Fibroblast of lung (primary cell): ENCODE data around the gene LIPT2. TPM values are rescaled to one million over a fixed set of nuclear protein-coding genes. Genes with fewer than 3 reads are reported as not detected.

Experiments
- DNase-seq, 2 donors: peaks; one replicate each; pipeline versions ENCODE4 v3.0.0 to v3.0.0-alpha.2; 2010; ENCODE audit warnings: low read depth in 2 of 2
- H2AFZ ChIP-seq: 2 replicates; pipeline ENCODE4 v1.5.1; 2012; ENCODE audit warnings: low read length, control low read depth, inconsistent platforms
- H3K27ac ChIP-seq: 2 replicates; pipeline ENCODE4 v1.5.1; 2011; ENCODE audit warnings: low read length, control low read depth; ENCODE audit not compliant: insufficient read depth
- H3K27me3 ChIP-seq: 2 replicates; pipeline ENCODE4 v1.5.1; 2011; ENCODE audit warnings: mild to moderate bottlenecking, low read length; ENCODE audit not compliant: control insufficient read depth, insufficient read depth
- H3K36me3 ChIP-seq: 2 replicates; pipeline ENCODE4 v1.5.1; 2011; ENCODE audit warnings: low read length; ENCODE audit not compliant: control insufficient read depth, insufficient read depth
- H3K4me1 ChIP-seq: 2 replicates; pipeline ENCODE4 v1.5.1; 2011; ENCODE audit warnings: low read length; ENCODE audit not compliant: control insufficient read depth, insufficient read depth; ENCODE audit errors: extremely low read depth
- H3K4me2 ChIP-seq: 2 replicates; pipeline ENCODE4 v1.5.1; 2011; ENCODE audit warnings: low read length, control low read depth; ENCODE audit not compliant: insufficient read depth; ENCODE audit errors: extremely low read depth
- H3K4me3 ChIP-seq, 4 experiments: fragments of 200-600 bp in 1 of 4; sonication (generic) in 1 of 4; replicated peaks in 1 of 4; 2 replicates each; pipeline ENCODE4 v1.5.1; 2011 to 2016; ENCODE audit warnings: low read length in 4 of 4, low read depth in 3 of 4, mild to moderate bottlenecking in 3 of 4, control low read depth in 2 of 4, inconsistent platforms in 1 of 4, mixed read lengths in 1 of 4; ENCODE audit not compliant: insufficient read depth in 1 of 4; ENCODE audit errors: control extremely low read depth in 1 of 4
- H3K79me2 ChIP-seq: 2 replicates; pipeline ENCODE4 v1.5.1; 2012; ENCODE audit warnings: mild to moderate bottlenecking, low read length, inconsistent platforms; ENCODE audit not compliant: control insufficient read depth, insufficient read depth
- H3K9ac ChIP-seq: 2 replicates; pipeline ENCODE4 v1.5.1; 2011; ENCODE audit warnings: mild to moderate bottlenecking, low read length, control low read depth; ENCODE audit not compliant: insufficient read depth
- H3K9me3 ChIP-seq: 2 replicates; pipeline ENCODE4 v1.5.1; 2012; ENCODE audit warnings: low read depth, low read length; ENCODE audit not compliant: control insufficient read depth, insufficient read depth
- H4K20me1 ChIP-seq: 2 replicates; pipeline ENCODE4 v1.5.1; 2011; ENCODE audit warnings: low read length; ENCODE audit not compliant: control insufficient read depth, insufficient read depth; ENCODE audit errors: extremely low read depth
- EZH2 ChIP-seq: IDR thresholded peaks from 2 replicates; pipeline ENCODE4 v1.5.1; 2012; ENCODE audit warnings: low read length, control low read depth, mild to moderate bottlenecking; ENCODE audit errors: missing control alignments
- polyA plus RNA-seq, 2 donors: library from polyadenylated mRNA; depleted of rRNA in 1 of 2; stranded (reverse) in 1 of 2; unstranded in 1 of 2; fragments of >200 nt; gene quantifications; 2 replicates each; pipeline ENCODE4 v1.2.1, GENCODE V29; 2011 to 2012; ENCODE audit warnings: missing spikeins in 1 of 2
- total RNA-seq: library from RNA; depleted of rRNA; stranded (reverse); fragments of >200 nt; gene quantifications from 2 replicates; pipeline ENCODE4 v1.2.1, GENCODE V29; 2014
- TF ChIP-seq, protein P1 (sequence below), 2 donors: IDR thresholded peaks in 1 of 2; conservative IDR thresholded peaks in 1 of 2; 1 replicate in 1 of 2; 2 replicates in 1 of 2; pipeline ENCODE4 v1.5.1; 2011 to 2012; ENCODE audit warnings: low read length in 2 of 2, control low read depth in 1 of 2, inconsistent platforms in 1 of 2, low read depth in 1 of 2, mild to moderate bottlenecking in 1 of 2

The LIPT2 gene
- total and polyA plus RNA-seq, 2 donors (not counting 1 experiment from before 2014, with no cell fraction given), result 1.8 to 2.8 TPM

DNA sequence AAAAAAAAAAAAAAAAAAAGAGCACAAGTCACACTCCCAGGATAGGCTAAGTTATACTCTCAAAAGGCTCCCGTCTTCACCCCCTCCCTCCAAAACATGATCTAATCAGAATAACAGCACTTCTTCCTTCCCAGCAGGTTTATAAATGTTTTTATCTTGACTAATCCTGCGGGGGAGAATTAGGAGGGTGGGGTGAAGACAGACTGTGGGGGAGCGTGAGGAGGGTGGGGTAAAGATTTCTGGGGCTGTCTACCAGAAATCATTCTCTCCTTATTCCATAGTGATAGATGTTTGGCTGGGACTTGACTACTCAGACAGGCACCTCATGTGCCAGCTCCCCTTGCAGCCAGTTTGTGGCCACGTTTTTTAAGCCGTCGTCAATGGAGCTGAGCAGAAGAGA is 43.2 kb downstream of the LIPT2 start:
- no peak overlapping the region for H2AFZ ChIP-seq
- H3K27ac ChIP-seq, result no peak overlapping the region
- H3K27me3 ChIP-seq, result no peaks in the 10 kb centered on the region
- H3K4me2 ChIP-seq, result no peak overlapping the region
- no peak overlapping the region for H3K4me3 ChIP-seq
- H3K9ac ChIP-seq, result no peak overlapping the region
- H3K4me1 ChIP-seq, result peaks cover 2% of the 10 kb centered on the region
- H3K79me2 ChIP-seq, result no peaks in the 10 kb centered on the region
- H4K20me1 ChIP-seq, result no peaks in the 10 kb centered on the region
- no peak for TF ChIP-seq EZH2
- TF ChIP-seq, protein P1, sequence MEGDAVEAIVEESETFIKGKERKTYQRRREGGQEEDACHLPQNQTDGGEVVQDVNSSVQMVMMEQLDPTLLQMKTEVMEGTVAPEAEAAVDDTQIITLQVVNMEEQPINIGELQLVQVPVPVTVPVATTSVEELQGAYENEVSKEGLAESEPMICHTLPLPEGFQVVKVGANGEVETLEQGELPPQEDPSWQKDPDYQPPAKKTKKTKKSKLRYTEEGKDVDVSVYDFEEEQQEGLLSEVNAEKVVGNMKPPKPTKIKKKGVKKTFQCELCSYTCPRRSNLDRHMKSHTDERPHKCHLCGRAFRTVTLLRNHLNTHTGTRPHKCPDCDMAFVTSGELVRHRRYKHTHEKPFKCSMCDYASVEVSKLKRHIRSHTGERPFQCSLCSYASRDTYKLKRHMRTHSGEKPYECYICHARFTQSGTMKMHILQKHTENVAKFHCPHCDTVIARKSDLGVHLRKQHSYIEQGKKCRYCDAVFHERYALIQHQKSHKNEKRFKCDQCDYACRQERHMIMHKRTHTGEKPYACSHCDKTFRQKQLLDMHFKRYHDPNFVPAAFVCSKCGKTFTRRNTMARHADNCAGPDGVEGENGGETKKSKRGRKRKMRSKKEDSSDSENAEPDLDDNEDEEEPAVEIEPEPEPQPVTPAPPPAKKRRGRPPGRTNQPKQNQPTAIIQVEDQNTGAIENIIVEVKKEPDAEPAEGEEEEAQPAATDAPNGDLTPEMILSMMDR (conservative IDR thresholded peaks at IDR 0.05 in 1 of 2, IDR thresholded peaks at IDR 0.05 in 1 of 2; ENCODE audit: low read depth in 1 of 2, low read length in 2 of 2), result no peak
- H3K36me3 ChIP-seq, result no peaks in the 10 kb centered on the region
- DNase-seq, result no peak
- no peaks in the 10 kb centered on the region for H3K9me3 ChIP-seq

DNA sequence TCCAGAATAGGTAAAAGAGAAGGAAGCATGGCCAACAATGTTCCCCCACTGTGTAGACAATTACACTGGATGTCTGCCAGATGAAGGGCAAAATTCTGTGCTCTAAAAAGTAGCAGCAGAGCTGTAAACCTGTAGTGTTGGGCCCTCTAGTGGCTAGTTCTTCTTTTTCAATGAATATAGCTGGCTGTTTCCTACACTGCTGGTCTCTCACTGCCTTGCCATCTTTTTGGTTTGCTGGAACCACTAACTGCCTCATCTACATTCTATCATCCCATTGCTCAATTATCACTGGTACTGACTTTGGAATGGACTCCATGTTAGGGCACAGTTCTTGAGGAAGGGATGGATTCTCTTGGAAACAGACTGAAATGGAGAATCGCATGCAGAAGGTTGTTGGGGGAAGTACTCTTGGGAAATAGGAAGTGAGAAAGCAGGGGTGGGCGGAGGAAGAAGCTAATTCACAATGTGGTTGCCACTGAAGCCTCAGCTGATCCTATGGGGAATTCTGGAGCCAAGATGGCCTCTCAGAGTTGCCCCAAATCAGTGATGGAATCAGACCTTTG is 44.1 kb downstream of the LIPT2 start:
- H3K9ac ChIP-seq, result no peak overlapping the region
- no peaks in the 10 kb centered on the region for H4K20me1 ChIP-seq
- H3K79me2 ChIP-seq, result no peaks in the 10 kb centered on the region
- DNase-seq, result peak; percentile 66 to 84
- H3K27me3 ChIP-seq, result no peaks in the 10 kb centered on the region
- no peaks in the 10 kb centered on the region for H3K9me3 ChIP-seq
- no peak for TF ChIP-seq EZH2
- TF ChIP-seq, protein P1 (conservative IDR thresholded peaks at IDR 0.05 in 1 of 2, IDR thresholded peaks at IDR 0.05 in 1 of 2; ENCODE audit: low read depth in 1 of 2, low read length in 2 of 2), result peak; percentile 69
- H3K27ac ChIP-seq, result no peak overlapping the region
- H3K4me2 ChIP-seq, result no peak overlapping the region
- peaks cover 2% of the 10 kb centered on the region for H3K4me1 ChIP-seq
- no peak overlapping the region for H3K4me3 ChIP-seq
- H3K36me3 ChIP-seq, result no peaks in the 10 kb centered on the region
- H2AFZ ChIP-seq, result peak overlapping the region; percentile 64

DNA sequence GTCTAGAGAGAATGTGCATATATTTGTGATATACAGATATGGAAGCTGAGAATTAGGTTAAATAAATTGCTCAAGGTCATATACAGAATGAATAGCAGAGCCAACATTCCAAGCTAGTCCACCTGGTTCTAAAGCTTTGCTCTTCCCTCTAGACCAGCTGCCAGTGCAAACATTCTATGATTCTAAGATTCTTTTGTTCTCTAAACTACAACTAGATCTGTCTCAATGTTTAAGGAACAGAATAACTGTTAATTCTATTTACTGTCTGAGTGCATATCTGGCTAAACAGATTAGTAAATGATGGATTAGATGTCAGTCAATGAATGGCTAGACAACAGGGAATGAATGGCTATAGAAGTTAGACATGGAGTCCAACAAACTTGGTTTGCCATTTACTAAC is 45.8 kb downstream of the LIPT2 start:
- Histone ChIP-seq H3K27ac (no peak overlapping the region), H3K4me2 (no peak overlapping the region), H3K4me1 (peaks cover 2% of the 10 kb centered on the region), H3K79me2 (no peaks in the 10 kb centered on the region), H2AFZ (no peak overlapping the region), H3K9me3 (no peaks in the 10 kb centered on the region), H3K27me3 (no peaks in the 10 kb centered on the region), H3K9ac (no peak overlapping the region), H3K36me3 (no peaks in the 10 kb centered on the region), H4K20me1 (no peaks in the 10 kb centered on the region), H3K4me3 (no peak overlapping the region)
- no peak for TF ChIP-seq EZH2
- DNase-seq, result no peak
